ENCODE results near the gene GALNT10.

- TF ChIP-seq USF2 (IDR thresholded peaks at IDR 0.05; ENCODE audit: low read length), result no peak
- TF ChIP-seq ATF2 (IDR thresholded peaks at IDR 0.05; ENCODE audit: low read length), result no peak
- TF ChIP-seq BCL11A (IDR thresholded peaks at IDR 0.05; ENCODE audit: low read depth in 2 of 2, low read length in 2 of 2), result no peak
- no peak for TF ChIP-seq SIN3A (conservative IDR thresholded peaks at IDR 0.05 in 1 of 2, IDR thresholded peaks at IDR 0.05 in 1 of 2; ENCODE audit: low read depth in 1 of 2, low read length in 2 of 2)
- no peak for TF ChIP-seq NRF1 (IDR thresholded peaks at IDR 0.05; ENCODE audit: low read depth, low read length)
- no peak for TF ChIP-seq KDM5A (IDR thresholded peaks at IDR 0.05; ENCODE audit: low read length)
- TF ChIP-seq CTCF (IDR thresholded peaks at IDR 0.05; ENCODE audit: control extremely low read depth in 1 of 3, insufficient read depth in 1 of 3, low read depth in 1 of 3, low read length in 3 of 3), result no peak
- TF ChIP-seq RNF2 (IDR thresholded peaks at IDR 0.05; ENCODE audit: borderline replicate concordance, low read depth, low read length, missing control alignments, poor library complexity, severe bottlenecking), result no peak
- no peak for TF ChIP-seq CHD2 (IDR thresholded peaks at IDR 0.05; ENCODE audit: low read length)
These were observed 252.3 kb downstream of the GALNT10 start for GRCh38 chr5:154442801-154443200.
